Right atrium auricular region (tissue), 2 donors: ENCODE measurements around the gene SDSL. TPM values are rescaled to one million over a fixed set of nuclear protein-coding genes. Genes with fewer than 3 reads are reported as not detected.

Source experiments
- DNase-seq: peaks from one replicate; pipeline ENCODE4 v3.0.0-alpha.2; 2019; ENCODE audit warnings: low spot score
- H3K27ac ChIP-seq, 2 donors: fragments of 200-600 bp; sonication (generic); 1 replicate in 1 of 2; 2 replicates in 1 of 2; pipeline ENCODE4 v1.5.1; 2016 to 2019
- H3K27me3 ChIP-seq, 2 donors: fragments of 200-600 bp; sonication (generic); one replicate each; pipeline versions ENCODE4 v1.5.1 to v1.6.0; 2017 to 2019
- H3K36me3 ChIP-seq: fragments of 200-600 bp; sonication (generic); one replicate; pipeline ENCODE4 v1.5.1; 2016
- H3K4me1 ChIP-seq, 2 donors: fragments of 200-600 bp; sonication (generic); one replicate each; pipeline versions ENCODE4 v1.5.1 to v1.6.0; 2017 to 2019
- H3K4me3 ChIP-seq, 2 donors: fragments of 200-600 bp; sonication (generic); 1 replicate in 1 of 2; 2 replicates in 1 of 2; pipeline ENCODE4 v1.5.1; 2017 to 2019; ENCODE audit warnings: mild to moderate bottlenecking in 1 of 2, moderate library complexity in 1 of 2
- H3K9me3 ChIP-seq, 2 donors: fragments of 200-600 bp; sonication (generic); one replicate each; pipeline ENCODE4 v1.5.1; 2019
- CTCF ChIP-seq, 2 donors: fragments of 200-600 bp; sonication (generic); IDR thresholded peaks; one replicate each; pipeline ENCODE4 v1.5.1; 2019; ENCODE audit warnings: antibody characterized with exemption in 2 of 2
- total RNA-seq, 2 donors: library from RNA; depleted of rRNA; stranded (reverse); fragments of >200 nt; gene quantifications; one replicate each; pipeline ENCODE4 v1.1.0, GENCODE V29; 2016

The SDSL gene
- total RNA-seq, 2 donors from 2014 or later: 2.8 to 5.5 TPM

GRCh38 chr12:113466454-113467141, 44.4 kb downstream of the SDSL start:
- no peak for TF ChIP-seq CTCF (IDR thresholded peaks at IDR 0.05)
- no peaks in the 10 kb centered on the region for H3K36me3 ChIP-seq
- peaks cover 0 to 56% of the 10 kb centered on the region in 2 donors for H3K4me1 ChIP-seq
- no peak overlapping the region for H3K27ac ChIP-seq
- no peaks in the 10 kb centered on the region for H3K9me3 ChIP-seq
- peak overlapping the region in 1 of 2 donors; percentile 47 for H3K4me3 ChIP-seq
- peaks cover 48 to 82% of the 10 kb centered on the region in 2 donors for H3K27me3 ChIP-seq
- no peak for DNase-seq

GRCh38 chr12:113467142-113467501, 44.9 kb downstream of the SDSL start:
- peak overlapping the region; percentile 17 to 47 for H3K4me3 ChIP-seq
- no peaks in the 10 kb centered on the region for H3K9me3 ChIP-seq
- peaks cover 48 to 87% of the 10 kb centered on the region in 2 donors for H3K27me3 ChIP-seq
- TF ChIP-seq CTCF (IDR thresholded peaks at IDR 0.05): no peak
- H3K36me3 ChIP-seq: no peaks in the 10 kb centered on the region
- no peak overlapping the region for H3K27ac ChIP-seq
- H3K4me1 ChIP-seq: peaks cover 0 to 56% of the 10 kb centered on the region in 2 donors
- no peak for DNase-seq

GRCh38 chr12:113467502-113468364, 45.6 kb downstream of the SDSL start:
- peaks cover 0 to 53% of the 10 kb centered on the region in 2 donors for H3K4me1 ChIP-seq

GRCh38 chr12:113468365-113469223, 46.4 kb downstream of the SDSL start:
- Histone ChIP-seq H3K27me3 (peaks cover 41 to 81% of the 10 kb centered on the region in 2 donors), H3K4me3 (no peak overlapping the region)

More at GRCh38 chr12:113467502-113468364, 45.6 kb downstream of the SDSL start:
- H3K27ac ChIP-seq: no peak overlapping the region
- no peak for TF ChIP-seq CTCF (IDR thresholded peaks at IDR 0.05)
- no peaks in the 10 kb centered on the region for H3K36me3 ChIP-seq
- DNase-seq: no peak
- peaks cover 47 to 89% of the 10 kb centered on the region in 2 donors for H3K27me3 ChIP-seq
- peak overlapping the region; percentile 17 to 47 for H3K4me3 ChIP-seq
- H3K9me3 ChIP-seq: no peaks in the 10 kb centered on the region

More at GRCh38 chr12:113468365-113469223, 46.4 kb downstream of the SDSL start:
- no peaks in the 10 kb centered on the region for H3K36me3 ChIP-seq
- DNase-seq: no peak
- H3K27ac ChIP-seq: no peak overlapping the region
- H3K4me1 ChIP-seq: peaks cover 0 to 44% of the 10 kb centered on the region in 2 donors
- no peak for TF ChIP-seq CTCF (IDR thresholded peaks at IDR 0.05)
- H3K9me3 ChIP-seq: no peaks in the 10 kb centered on the region
